Endothelial cell of umbilical vein (primary cell): ENCODE measurements around the gene GLTP.

Experiments
- EZH2 ChIP-seq: IDR thresholded peaks from 2 replicates; pipeline ENCODE4 v1.6.1; 2012; ENCODE audit warnings: borderline replicate concordance, low read depth, mild to moderate bottlenecking, moderate library complexity, low read length, inconsistent platforms; ENCODE audit not compliant: severe bottlenecking
- MYC ChIP-seq: IDR thresholded peaks from one replicate; pipeline ENCODE4 v1.6.1; 2011; ENCODE audit warnings: mild to moderate bottlenecking, low read depth, low read length
- POLR2A ChIP-seq: IDR thresholded peaks from 2 replicates; pipeline ENCODE4 v1.6.1; 2012; ENCODE audit warnings: low read depth, mild to moderate bottlenecking, control low read depth, low read length
- POLR2AphosphoS5 ChIP-seq: IDR thresholded peaks from 2 replicates; pipeline ENCODE4 v1.6.1; 2012; ENCODE audit warnings: low read depth, mild to moderate bottlenecking, control low read depth, low read length, moderate library complexity; ENCODE audit not compliant: insufficient read depth
- TF ChIP-seq, protein P1 (sequence below), 2 donors: IDR thresholded peaks; 1 replicate in 1 of 2; 2 replicates in 1 of 2; pipeline ENCODE4 v1.5.1; 2011; ENCODE audit warnings: low read length in 2 of 2, mild to moderate bottlenecking in 2 of 2, moderate library complexity in 2 of 2, control low read depth in 1 of 2, inconsistent platforms in 1 of 2, low read depth in 1 of 2; ENCODE audit not compliant: insufficient read depth in 1 of 2; ENCODE audit errors: extremely low read depth in 1 of 2
- TF ChIP-seq, protein P2 (sequence below): IDR thresholded peaks from 2 replicates; pipeline ENCODE4 v1.6.1; 2011; ENCODE audit not compliant: insufficient read depth, insufficient read length

DNA sequence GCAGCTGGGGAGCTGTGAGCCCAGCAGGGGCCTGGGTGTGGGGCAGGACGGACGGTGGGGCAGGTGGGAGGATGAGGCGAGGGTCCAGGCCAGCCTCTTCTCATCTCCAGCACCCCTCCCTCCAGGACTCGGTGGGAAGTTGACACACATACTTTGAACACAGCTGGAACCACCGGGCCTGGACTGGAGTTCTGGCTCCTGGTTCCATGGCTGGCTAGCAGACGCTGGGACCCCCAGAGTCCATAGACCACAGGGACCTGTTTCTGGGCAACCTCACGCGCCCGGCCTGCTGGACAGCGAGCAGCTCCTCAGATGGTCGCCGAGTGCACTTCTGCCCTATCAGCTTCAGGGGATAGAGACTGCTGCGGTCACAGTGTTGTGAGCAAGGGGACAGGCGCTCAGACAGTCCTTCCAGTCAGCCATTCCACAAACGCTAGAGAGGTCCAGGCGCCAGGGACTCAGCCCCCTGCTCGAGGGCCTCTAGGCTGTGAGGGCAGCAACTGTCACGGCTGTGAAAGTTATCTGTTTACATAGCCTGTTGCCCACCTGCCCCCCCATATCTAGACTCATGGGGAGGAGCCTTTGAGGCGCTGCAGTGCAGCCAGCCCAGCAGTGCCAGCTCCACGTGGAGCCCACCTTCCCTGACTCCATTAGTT lies 45.0 kb upstream of the GLTP start:
- TF ChIP-seq POLR2AphosphoS5, result no peak
- TF ChIP-seq MYC, result no peak
- TF ChIP-seq, protein P1, sequence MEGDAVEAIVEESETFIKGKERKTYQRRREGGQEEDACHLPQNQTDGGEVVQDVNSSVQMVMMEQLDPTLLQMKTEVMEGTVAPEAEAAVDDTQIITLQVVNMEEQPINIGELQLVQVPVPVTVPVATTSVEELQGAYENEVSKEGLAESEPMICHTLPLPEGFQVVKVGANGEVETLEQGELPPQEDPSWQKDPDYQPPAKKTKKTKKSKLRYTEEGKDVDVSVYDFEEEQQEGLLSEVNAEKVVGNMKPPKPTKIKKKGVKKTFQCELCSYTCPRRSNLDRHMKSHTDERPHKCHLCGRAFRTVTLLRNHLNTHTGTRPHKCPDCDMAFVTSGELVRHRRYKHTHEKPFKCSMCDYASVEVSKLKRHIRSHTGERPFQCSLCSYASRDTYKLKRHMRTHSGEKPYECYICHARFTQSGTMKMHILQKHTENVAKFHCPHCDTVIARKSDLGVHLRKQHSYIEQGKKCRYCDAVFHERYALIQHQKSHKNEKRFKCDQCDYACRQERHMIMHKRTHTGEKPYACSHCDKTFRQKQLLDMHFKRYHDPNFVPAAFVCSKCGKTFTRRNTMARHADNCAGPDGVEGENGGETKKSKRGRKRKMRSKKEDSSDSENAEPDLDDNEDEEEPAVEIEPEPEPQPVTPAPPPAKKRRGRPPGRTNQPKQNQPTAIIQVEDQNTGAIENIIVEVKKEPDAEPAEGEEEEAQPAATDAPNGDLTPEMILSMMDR (IDR thresholded peaks at IDR 0.05; ENCODE audit: extremely low read depth in 1 of 2, insufficient read depth in 1 of 2, low read depth in 1 of 2, low read length in 2 of 2), result no peak
- TF ChIP-seq POLR2A, result no peak
- TF ChIP-seq EZH2, result no peak
- TF ChIP-seq, protein P2, sequence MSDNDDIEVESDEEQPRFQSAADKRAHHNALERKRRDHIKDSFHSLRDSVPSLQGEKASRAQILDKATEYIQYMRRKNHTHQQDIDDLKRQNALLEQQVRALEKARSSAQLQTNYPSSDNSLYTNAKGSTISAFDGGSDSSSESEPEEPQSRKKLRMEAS, result no peak
